ENCODE results near the gene APCDD1L.

APCDD1L gene

DNA sequence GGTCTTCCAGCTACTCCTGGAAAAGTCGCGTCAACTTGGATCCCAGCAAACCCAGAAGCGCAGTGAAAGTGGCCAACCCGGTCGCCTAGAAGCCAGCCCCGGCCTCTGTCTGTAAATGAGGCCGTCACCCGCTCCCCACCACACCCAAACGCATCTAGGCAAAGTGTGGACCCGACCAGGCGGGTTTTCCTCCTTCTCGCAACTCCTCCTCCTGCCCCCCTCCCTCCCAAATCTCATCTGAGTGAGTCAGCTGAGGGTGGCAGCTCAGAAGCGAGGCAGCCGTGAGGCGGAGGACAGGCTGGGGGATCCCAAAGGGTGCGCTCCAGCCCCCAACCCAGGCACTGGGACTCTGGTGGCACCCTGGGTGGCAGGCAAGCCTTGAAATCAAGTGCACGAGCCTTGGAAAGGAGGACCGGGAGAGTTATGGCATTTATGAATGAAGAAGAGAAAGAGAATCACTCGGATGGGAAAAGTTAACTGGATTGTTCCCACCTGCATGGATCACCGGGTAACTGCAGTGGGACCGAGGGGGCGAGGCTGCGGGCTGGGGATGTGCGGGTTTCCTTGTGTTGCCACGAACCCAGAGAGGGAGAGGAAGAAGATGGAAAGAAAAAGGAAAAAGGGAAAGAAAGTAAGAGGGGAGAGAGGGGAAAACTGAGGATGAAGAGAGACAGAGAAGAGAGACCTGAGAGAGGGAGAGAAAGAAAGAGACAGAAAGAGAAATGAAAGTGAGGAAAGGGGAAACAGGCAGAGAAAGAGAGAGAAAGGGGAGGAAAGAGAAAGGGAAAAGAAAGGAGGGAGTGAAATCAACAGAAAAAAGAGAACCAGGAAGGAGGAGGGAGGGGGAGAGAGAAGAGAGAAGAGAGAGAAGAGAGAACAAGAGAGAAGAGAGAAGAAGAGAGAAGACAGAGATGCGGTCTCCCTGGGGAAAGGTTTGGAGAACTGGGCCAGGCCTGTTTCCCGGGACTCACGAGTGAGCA is at the start of gene APCDD1L:
APCDD1L (minus strand) TSS at position 167 of the 980 bp plus-strand sequence. CDS start 692 bp downstream, outside the sequence.
- DNase-seq (ENCODE audit: low read depth in 2 of 3, low spot score in 1 of 3), result no peak

DNA sequence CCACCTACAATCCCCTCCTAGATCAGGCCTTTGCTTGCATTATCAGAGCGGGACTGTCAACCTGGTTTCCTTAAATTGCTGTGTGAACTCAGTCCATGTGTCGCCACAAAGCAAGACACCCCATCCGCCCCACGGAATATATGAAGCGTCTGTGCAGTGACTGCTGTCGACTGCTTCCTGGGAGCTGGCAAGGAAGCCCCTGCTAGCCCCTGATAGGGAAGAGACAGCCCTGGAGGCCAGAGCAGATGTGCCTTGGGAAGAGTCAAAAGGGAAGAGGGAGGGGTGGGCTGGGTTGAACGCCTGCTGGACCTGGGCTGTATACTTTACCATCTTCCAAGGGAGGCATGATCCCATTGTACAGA is 44.1 kb upstream of the APCDD1L start:
- no peak for DNase-seq (ENCODE audit: low read depth in 2 of 3, low spot score in 1 of 3)

DNA sequence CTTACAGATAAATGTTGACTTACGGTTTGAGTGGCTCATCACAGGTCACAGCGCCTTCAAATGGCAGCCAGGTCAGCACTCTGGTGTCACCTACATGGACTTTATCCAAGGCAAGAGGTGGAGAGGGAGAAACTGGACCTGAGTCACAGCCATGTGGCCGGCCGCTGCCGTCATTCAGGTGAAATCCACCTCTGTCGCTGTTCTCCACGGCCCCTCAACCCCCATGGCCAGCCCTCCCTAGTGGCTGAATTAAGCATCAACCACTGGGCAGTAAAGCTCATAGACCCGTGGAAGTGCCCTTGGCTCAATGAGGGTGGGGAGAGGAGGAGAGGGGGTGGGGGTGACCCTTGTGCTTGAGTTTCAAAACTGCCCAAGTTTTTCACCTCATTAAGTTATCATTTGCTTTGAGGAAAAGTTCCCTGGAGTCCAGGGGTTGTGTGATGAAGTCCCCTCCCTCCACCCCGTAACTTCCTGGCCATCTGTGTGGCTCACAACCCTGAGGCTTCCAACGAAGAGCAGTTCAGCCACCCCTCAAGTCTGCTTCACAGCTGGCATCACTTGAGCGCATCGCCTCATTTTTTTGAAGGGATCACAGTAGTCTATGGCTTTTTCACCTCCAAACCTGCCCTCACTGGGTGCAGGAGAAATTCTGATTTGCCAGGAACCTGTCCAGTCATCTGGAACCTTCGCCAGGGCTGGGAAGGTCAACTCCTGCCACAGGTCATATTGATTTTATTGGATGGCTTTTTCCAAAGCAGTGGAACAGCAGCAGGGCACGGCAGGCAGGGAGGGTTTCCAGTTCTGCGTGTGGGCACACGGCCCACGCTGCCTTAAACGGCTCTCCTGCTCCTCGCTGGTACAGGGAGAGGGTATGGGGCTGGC is 43.5 kb upstream of the APCDD1L start:
- DNase-seq (ENCODE audit: low read depth in 2 of 3, low spot score in 1 of 3), result no peak

DNA sequence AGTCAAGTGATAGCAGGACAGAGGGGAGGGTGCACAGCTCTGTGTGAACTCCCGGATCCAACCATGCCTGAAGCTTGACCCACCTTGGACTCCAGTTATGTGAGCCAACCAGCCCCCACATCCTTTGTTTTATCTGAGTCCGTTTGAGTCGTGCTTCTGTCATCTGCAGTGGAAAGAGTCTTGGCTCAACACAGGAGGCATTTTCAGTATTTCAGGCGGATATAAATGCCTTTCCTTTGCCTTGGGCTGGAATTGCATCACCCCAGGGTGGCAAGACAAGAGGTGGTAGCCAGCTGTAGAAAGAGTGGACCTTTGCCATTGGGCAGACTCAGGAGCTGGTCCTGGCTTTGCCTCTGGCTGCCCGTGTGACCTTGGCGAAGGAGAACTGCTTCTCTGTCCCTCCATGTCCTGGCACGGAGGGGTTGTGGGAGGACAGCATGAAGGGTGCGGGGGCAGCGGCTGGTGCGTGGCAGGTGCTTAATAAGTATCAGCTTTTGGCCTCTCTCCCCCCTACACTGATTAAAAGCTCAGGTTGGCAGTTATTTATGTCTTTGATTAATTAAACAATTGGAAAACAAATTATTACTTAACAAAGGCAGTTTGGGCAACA is 42.6 kb upstream of the APCDD1L start:
- no peak for DNase-seq (ENCODE audit: low read depth in 2 of 3, low spot score in 1 of 3)

DNA sequence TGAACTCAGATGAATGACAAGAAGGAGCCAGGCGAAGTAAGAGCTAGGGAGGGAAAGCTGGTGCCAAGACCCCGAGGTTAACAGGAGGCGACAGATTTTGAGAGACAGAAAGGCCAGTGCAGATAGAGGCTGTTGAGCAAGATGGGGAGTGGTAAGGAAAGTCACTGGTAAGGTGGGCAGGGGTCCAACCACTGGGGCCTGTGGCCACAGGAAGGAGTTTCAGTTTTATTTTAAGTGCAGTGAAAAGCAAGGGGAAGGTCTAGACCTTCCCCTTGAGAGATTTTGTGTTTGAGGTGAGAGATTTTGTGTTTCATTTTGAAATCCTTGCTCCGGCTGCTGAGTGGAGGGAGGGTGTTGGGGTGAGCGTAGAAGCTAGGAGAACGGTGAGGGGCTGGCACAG is 41.8 kb upstream of the APCDD1L start:
- no peak for DNase-seq (ENCODE audit: low read depth in 2 of 3, low spot score in 1 of 3)

DNA sequence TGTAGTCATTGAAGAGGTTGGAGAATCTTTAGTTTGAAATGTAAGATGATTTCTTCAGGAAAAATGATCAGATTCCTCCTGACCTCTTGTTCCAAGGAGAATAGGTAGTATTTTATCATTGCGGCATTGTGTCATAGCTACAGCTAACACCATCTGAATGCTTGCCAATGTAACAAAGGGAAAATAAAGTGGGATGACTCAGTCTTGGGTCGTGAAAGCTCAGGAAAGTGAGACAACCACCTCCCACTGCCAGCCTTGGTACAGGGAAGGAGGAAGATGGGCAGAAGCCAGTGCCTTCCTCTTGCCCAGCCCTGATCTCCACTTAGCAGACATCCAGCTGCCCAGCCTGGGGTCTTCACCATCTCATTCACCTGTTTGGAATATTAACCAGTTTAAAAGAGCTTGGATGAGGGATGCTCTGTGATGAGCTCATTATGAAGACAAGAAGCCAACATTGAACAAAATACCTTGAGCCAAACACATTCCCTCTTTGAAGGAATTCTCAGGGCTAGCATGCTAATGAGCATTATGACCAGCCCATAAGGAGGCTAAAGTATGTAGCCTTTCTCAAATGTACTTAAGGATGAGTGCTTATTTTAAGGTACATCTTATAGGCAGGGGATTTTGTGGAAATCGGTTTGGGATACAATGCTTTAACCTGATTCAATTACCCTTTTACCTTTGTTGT is 40.0 kb upstream of the APCDD1L start:
- no peak for DNase-seq (ENCODE audit: low read depth in 2 of 3, low spot score in 1 of 3)

DNA sequence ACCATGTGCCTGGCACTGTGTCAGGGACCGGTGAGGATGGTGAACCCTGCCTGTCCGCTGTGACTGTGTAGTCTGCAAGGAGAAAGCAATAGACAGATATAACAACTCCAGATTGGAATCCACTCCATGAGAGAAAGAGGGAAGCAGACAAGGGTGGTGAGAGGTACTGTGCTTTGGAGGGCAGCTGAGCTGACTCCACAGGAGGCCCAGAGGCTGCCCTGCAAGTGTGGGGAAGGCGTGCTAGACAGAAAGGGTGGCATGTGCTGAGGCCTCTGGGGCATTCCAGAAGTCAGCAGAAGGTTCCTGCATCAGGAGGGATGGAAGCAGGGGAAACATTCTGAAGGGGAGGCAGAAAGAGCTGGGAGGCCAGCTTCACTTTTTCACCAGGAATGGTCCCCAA is 39.3 kb upstream of the APCDD1L start:
- no peak for DNase-seq (ENCODE audit: low read depth in 2 of 3, low spot score in 1 of 3)

DNA sequence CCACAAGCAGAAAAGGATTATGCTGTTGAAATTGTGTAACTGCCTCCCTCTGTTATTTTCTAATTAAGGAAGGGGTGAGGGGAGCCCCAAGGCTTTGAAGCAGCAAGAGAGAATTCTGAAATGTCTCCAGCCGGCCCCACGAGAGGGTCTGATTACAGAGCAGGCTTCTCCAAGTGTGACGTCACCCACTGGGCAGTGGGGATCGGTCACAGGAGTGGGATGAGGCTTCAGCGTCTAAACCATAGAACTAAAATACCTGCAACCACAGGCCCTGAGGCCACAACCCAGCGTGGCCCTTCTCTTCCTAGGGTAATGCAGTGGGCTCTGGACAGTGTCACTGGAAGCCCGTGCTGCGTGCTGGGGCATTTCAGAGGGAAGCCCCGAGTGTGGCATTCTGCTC is 38.6 kb upstream of the APCDD1L start:
- no peak for DNase-seq (ENCODE audit: low read depth in 2 of 3, low spot score in 1 of 3)

DNA sequence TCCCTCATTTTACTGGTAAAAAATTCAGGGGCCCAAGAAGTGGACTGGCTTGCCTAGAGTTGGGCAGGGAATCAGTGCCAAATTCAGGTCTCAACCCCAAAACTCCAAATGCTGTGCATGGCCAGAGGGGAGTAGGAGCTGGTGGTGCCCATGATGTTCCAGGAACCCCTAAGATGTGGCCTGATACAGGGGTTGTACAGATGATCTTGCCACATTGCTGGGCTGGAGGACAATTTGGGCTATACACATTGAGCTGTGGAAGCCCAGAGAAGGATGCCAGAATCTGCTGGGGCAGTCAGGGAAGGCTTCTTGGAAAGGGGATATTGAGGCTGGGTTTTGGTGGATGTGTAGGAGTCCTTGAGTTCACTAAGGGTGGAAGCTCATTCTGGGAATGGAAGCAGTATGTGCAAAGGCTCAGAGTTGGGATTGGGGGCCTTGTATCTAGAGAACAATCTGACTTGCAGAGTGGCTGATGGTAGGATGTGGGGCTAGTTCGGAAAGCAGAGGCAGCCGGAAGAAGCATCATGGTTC is 38.0 kb upstream of the APCDD1L start:
- DNase-seq (ENCODE audit: low read depth in 2 of 3, low spot score in 1 of 3), result no peak

DNA sequence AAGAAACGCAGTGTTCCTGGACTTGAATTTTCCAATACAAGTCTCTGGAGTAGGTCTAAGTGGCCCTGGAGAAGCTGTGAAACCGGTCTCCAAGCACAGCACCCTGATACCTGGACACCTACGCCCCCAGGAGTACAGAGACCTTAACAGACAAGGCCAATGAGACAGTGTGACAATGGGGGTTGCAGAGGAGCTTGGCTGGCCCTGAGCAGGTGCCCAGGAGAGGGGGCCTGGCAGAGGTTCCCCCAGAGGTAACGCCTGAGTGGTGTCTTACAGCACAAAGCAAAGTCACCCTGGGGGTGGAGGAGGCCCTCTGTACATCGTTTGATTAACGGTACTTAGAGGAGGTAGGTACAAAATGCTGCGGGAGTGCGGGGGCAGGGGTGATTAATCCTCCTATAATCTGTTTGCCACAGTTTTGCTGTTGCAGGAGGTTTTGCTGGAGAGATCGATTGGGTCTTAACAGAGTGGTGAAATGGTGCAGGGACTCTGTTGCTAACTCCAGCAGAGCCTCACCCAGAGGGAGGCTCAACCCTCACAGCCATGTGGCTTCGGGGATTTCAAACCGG is 37.3 kb upstream of the APCDD1L start:
- DNase-seq (ENCODE audit: low read depth in 2 of 3, low spot score in 1 of 3), result no peak

DNA sequence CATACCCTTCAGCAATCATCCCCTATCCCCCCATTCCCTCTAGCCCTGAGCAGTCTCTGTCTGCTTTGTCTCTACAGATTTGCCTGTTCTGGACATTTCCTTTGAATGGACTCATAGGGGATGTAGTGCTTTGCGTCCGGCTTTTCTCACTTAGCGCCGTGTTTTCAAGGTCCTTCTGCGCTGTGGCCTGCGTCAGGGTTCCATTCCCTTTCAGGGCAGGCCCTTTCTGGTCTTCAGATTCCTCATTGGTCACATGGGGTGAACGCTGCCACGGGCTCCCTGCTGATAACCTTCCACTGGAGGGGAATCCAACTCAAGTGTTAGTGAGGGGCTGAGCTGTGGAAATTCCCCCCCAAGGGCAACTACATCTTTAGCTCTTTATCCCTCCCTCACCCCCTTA is 36.4 kb upstream of the APCDD1L start:
- DNase-seq (ENCODE audit: low read depth in 2 of 3, low spot score in 1 of 3), result no peak

DNA sequence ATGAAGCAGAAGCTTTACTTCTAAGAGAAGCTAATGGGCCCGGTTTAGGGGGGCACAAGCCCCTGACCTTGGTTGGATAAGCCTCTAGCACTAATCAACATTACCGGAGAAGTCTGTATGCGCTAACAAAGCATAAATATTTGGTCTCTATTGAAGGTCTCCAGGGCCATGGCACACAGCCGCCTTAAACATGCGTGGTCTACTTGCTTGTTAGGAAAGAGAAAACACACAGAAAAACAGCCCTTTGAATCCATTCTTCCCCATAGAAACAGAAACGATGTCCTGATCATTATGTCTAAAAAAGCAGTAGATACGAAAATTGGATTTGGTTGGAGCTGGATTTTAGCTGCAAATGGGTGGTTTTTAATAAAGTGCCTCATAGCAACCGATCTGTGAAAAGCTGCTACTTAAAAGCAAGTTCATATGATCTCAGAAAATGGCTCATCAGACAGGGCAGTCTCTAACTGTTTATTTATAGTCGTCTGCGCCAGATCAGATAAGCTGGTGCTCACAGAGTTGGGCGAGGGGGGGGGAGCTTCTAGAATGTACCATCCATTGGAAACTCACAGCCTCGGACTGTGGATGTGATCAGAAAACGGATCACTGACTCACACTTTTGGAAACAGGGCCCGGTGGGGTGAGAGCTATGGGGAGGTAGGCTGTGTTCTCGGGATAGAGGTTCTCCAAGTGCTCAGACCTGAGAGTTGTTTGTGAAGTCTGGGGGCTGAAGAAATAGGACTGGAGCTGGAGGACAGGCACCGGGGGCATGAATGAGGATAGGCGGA is 35.3 kb upstream of the APCDD1L start:
- DNase-seq (ENCODE audit: low read depth in 2 of 3, low spot score in 1 of 3), result no peak

DNA sequence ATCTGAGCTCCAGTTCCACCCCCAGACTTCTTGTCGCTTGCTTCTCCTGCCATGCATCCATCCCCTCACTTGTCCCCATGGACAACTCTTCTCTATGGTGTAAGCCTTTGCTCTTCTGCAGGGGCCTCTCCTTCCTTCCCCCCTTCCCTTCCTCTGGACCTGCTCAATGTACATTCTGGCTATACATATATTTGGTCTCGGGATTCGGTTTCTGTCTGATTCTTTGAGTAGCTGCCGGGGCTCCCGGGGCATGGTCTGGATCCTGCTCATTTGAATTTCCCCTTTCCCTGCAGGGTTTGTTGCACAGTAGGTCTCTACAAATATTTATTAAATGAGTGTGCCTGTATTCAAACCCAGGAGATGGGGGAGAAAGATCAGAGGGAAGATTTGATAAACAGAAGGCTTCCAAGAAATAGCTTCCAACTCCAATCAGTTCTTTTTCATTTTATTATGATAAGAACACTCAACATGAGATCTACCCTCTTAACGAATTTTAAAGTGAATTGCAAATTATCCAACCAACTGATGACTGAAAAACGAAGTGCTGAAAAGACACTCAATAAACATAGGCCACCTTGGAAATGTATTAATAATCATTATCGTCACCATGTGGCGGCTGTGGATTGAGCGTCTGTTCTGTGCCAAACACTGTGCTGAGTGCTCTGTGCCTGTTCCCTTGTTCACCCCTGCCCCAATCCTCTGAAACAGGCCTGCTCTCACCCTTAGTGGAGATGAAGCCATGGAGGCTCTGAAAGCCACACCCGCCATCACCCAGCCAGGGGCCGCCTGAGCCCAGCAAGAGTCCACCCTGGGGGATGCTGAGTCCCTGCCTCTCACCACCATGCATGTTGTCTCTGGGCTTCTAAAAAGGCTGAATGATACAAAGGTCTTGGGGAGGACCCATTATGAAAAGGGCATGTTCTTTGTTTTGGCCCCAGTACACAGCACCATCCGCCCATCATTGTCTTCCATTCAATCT is 34.3 kb upstream of the APCDD1L start:
- DNase-seq (ENCODE audit: low read depth in 2 of 3, low spot score in 1 of 3), result no peak

DNA sequence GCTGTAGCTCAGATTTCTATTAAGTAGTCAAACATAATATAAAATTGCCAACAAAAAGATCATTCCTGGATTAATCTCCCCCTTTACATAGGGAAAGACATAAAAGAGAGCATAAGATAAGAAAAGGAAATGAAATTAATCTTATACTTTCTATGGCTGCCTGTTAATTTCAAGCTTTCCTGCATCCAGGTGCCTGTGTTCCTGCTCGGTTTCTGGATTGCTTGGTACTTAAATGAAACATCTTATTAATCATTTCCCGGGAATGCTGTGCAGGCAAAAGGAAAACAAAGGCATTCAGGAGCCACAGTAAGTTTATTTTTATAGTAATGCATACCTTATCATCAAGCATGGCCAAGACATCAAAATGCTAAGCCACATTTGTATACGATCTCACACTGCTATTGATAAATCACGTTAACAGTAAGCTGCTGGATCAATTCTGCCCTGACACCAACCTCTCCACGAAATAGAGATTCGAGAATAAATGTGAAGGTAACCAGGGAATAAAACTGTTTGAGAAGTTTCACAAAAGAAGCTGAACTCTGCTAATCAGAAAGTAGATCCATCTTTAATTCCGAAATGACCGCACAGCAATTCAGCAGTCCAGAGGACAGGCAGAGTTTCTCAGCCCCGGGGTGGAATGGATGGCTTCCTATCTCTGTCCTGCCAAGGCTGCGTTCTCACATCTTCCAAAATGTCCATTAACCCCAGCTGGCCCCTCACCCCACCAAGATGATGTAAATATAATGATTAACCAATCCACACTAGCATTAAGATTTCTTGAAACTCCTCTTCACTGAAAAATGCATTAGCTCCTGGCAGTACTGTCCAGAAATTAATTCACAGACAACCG is 32.6 kb upstream of the APCDD1L start:
- DNase-seq (ENCODE audit: low read depth in 2 of 3, low spot score in 1 of 3), result no peak

DNA sequence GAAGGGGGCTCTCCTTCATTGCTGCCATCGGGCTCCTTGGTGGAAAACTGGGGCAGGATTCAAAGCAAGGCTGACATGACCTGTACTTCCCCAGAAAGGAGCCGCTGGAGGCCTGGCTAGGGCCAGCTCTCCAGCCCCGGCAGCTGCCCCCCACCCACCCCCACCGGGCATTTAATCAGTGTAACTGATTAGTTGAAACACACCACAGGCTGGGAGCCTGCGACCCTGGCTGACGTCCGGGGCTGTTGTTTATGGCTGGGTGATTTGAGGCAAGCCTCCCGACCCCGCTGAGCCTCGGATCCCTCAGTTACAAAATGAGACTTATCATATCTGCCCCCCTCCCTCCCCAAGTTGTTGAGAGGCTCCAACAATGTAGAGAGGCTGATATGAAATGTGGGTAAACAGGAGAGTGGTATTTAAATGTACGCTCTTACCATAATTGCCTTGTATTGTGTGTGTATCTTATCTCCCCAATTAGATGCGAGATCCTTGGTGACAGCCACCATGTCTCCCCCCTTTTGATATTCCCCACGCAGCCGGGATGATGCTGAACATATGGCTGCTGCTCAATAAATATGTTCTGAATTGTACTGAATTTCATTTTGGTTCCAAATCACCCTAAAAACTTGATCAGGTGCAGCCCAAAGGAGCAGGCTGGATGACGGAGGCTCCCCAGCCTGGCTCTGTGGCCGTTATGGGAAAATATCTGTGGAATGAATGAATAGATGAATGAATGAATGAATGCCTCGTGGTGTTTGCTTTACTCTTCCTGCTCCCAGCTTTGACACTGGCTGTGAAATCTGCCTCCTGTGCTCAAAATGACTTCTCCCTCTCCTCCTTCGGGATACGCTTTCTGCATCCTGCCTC is 31.8 kb upstream of the APCDD1L start:
- no peak for DNase-seq (ENCODE audit: low read depth in 2 of 3, low spot score in 1 of 3)

DNA sequence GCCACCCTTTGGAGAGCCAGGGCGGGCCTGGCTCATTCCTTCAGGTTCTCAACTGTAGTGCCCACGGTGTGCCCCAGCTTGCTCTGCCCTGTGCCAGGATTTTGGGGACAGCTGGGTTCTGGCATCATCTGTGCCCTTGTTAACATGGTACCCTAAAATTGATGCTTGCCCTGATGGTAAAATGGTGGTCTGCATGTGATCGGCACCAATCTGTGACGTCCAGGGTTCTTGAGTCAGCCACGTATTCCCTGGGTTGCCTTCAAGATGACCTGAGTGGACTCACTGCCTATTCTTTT is 31.2 kb upstream of the APCDD1L start:
- no peak for DNase-seq (ENCODE audit: low read depth in 2 of 3, low spot score in 1 of 3)

All from stimulated activated CD4-positive, alpha-beta T cell treated with anti-CD3 and anti-CD28 coated beads, Interleukin-12 subunit alpha, Interleukin-12 subunit beta, amount 100 ng/mL, for 48 hours (primary cell).